ENCODE results near the gene OR4B1. TPM values are rescaled to one million over a fixed set of nuclear protein-coding genes. Genes with fewer than 3 reads are reported as not detected.

OR4B1 gene
- total and polyA plus RNA-seq, 5 donors from 2014 or later, result not detected

GRCh38 chr11:48263423-48263911 is 46.9 kb downstream of the OR4B1 start, which contains the start of gene OR4X1:
TSS of gene OR4X1 (plus strand) at chr11:48263861. CDS start at chr11:48263861, 0 bp downstream.
- Mint-ChIP-seq H3K27me3 (peaks cover 6% of the 10 kb centered on the region), H3K36me3 (no peaks in the 10 kb centered on the region), H3K4me1 (no peaks in the 10 kb centered on the region), H3K27ac (peak within 1 kb of the TSS in 1 of 3 donors; percentile 12), H3K4me3 (no peak within 1 kb of the TSS), H3K9me3 (peaks cover 0 to 3% (median 0%) of the 10 kb centered on the region in 7 donors)
- H3K9me3 ChIP-seq (ENCODE audit: control insufficient read depth in 2 of 2, low read length in 2 of 2), result no peaks in the 10 kb centered on the region
- H3K27ac ChIP-seq (ENCODE audit: insufficient read depth, low read length, poor library complexity, severe bottlenecking), result no peak within 1 kb of the TSS
- DNase-seq (no peak), ATAC-seq (ENCODE audit: low read depth in 2 of 2) (no peak)
- H3K36me3 ChIP-seq (ENCODE audit: control insufficient read depth, insufficient read depth, low read length), result no peaks in the 10 kb centered on the region
- no peak within 1 kb of the TSS for H3K4me3 ChIP-seq (ENCODE audit: low read depth, low read length)
- no peaks in the 10 kb centered on the region for H3K27me3 ChIP-seq (ENCODE audit: control insufficient read depth, insufficient read depth, low read length)
- H3K4me1 ChIP-seq (ENCODE audit: control insufficient read depth, insufficient read depth, low read length, poor library complexity, severe bottlenecking), result no peaks in the 10 kb centered on the region

Other genes with a start within 250 kb of the OR4B1 start
- gene PTPRJ, start 236.3 kb upstream of the OR4B1 start, total RNA-seq, result 81.8 TPM
- gene PTPRJ, start 236.3 kb upstream of the OR4B1 start, polyA plus RNA-seq, result 10 to 100 TPM; 13.8 to 20.2 (median 16.9) TPM
- not detected for gene OR4X2, start 28.3 kb downstream of the OR4B1 start, total RNA-seq
- not detected for gene OR4X2, start 28.3 kb downstream of the OR4B1 start, polyA plus RNA-seq
- not detected for gene OR4X1, start 47.1 kb downstream of the OR4B1 start, total RNA-seq
- not detected for gene OR4X1, start 47.1 kb downstream of the OR4B1 start, polyA plus RNA-seq
- not detected for gene OR4S1, start 89.4 kb downstream of the OR4B1 start, total RNA-seq
- gene OR4S1, start 89.4 kb downstream of the OR4B1 start, polyA plus RNA-seq, result not detected
- gene OR4C3, start 108.1 kb downstream of the OR4B1 start, total RNA-seq, result not detected
- not detected for gene OR4C3, start 108.1 kb downstream of the OR4B1 start, polyA plus RNA-seq
- not detected for gene OR4C5, start 149.7 kb downstream of the OR4B1 start, total RNA-seq
- gene OR4C5, start 149.7 kb downstream of the OR4B1 start, polyA plus RNA-seq, result not detected